ENCODE measurements around the gene WNT3A.
A peak's percentile ranks its signal among the peaks of the same experiment; 100 is the strongest.

Gene WNT3A

DNA sequence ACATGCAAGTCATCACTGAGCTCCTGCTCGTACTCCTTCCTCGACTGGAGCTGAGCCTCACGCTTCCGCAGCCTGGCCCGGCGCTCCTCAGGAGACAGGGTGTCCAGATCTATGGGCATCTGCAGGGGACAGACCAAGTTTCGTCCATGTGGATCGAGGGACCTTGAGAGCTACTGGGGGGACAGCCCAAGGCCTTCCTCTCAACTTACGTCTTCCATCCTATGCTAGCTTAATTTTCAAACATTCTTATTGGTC is 99.9 kb downstream of the WNT3A start:
- H3K9me2 ChIP-seq (replicated peaks; ENCODE audit: low read depth, low read length) = no peaks in the 10 kb centered on the region
- peaks cover 12% of the 10 kb centered on the region for H4K20me1 ChIP-seq (ENCODE audit: insufficient read depth, low read length, poor library complexity, severe bottlenecking)
- no peak overlapping the region for H3K9ac ChIP-seq (ENCODE audit: low read depth, low read length, poor library complexity, severe bottlenecking)
- H3K79me2 ChIP-seq (ENCODE audit: insufficient read depth, low read length) = peaks cover 52% of the 10 kb centered on the region
- no peaks in the 10 kb centered on the region for H3K27me3 ChIP-seq (ENCODE audit: insufficient read depth, low read length, poor library complexity, severe bottlenecking)
- no peak overlapping the region for H3K4me3 ChIP-seq (ENCODE audit: low read length, poor library complexity, severe bottlenecking)
- no peak overlapping the region for H2AFZ ChIP-seq (ENCODE audit: low read length)
- H3K4me1 ChIP-seq (ENCODE audit: insufficient read depth, low read length, poor library complexity, severe bottlenecking) = peaks cover 23% of the 10 kb centered on the region
- H3K9me3 ChIP-seq (ENCODE audit: insufficient read depth, low read depth, low read length) = no peaks in the 10 kb centered on the region
- H3K36me3 ChIP-seq (ENCODE audit: insufficient read depth, low read length) = no peaks in the 10 kb centered on the region; the same call in 1 of the 2 replicates
- no peak for TF ChIP-seq EZH2phosphoT487 (IDR thresholded peaks at IDR 0.05; ENCODE audit: borderline replicate concordance)
- H3K4me2 ChIP-seq (ENCODE audit: low read depth, low read length, poor library complexity, severe bottlenecking) = no peak overlapping the region
- no peaks in the 10 kb centered on the region for H3F3A ChIP-seq (ENCODE audit: low read depth)

DNA sequence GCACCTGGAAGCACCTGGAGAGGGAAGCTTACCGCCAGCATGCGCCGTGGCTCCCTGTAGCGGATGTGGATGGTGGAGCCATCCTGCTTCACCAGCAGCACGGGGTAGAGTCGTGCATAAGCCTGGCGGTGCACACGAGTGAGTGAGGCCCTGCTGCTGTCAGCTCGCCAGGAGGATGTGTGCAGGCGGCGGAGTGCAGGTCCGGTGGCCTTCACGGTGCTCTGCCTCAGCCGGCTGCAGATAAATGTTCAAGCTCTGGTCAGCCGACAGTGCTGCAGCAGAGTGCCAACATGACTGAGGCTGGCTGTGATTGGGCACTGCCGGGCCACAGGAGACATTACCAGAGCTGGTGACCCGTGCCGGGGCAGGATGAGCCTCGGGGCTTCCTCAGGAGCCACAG is 100.8 kb downstream of the WNT3A start:
- Histone ChIP-seq H3K9me2 (replicated peaks; ENCODE audit: low read depth, low read length) (no peaks in the 10 kb centered on the region), H4K20me1 (ENCODE audit: insufficient read depth, low read length, poor library complexity, severe bottlenecking) (peaks cover 4% of the 10 kb centered on the region), H3K9ac (ENCODE audit: low read depth, low read length, poor library complexity, severe bottlenecking) (peak overlapping the region; percentile 90), H3K4me1 (ENCODE audit: insufficient read depth, low read length, poor library complexity, severe bottlenecking) (peaks cover 23% of the 10 kb centered on the region), H3K79me2 (ENCODE audit: insufficient read depth, low read length) (peaks cover 44% of the 10 kb centered on the region), H3K9me3 (ENCODE audit: insufficient read depth, low read depth, low read length) (no peaks in the 10 kb centered on the region), H3K36me3 (ENCODE audit: insufficient read depth, low read length) (no peaks in the 10 kb centered on the region; the same call in 1 of the 2 replicates), H3K4me3 (ENCODE audit: low read length, poor library complexity, severe bottlenecking) (no peak overlapping the region), H3K27me3 (ENCODE audit: insufficient read depth, low read length, poor library complexity, severe bottlenecking) (no peaks in the 10 kb centered on the region), H2AFZ (ENCODE audit: low read length) (no peak overlapping the region), H3F3A (ENCODE audit: low read depth) (no peaks in the 10 kb centered on the region), H3K4me2 (ENCODE audit: low read depth, low read length, poor library complexity, severe bottlenecking) (peak overlapping the region; percentile 86)
- TF ChIP-seq EZH2phosphoT487 (IDR thresholded peaks at IDR 0.05; ENCODE audit: borderline replicate concordance) = no peak
- TF ChIP-seq, protein P1, sequence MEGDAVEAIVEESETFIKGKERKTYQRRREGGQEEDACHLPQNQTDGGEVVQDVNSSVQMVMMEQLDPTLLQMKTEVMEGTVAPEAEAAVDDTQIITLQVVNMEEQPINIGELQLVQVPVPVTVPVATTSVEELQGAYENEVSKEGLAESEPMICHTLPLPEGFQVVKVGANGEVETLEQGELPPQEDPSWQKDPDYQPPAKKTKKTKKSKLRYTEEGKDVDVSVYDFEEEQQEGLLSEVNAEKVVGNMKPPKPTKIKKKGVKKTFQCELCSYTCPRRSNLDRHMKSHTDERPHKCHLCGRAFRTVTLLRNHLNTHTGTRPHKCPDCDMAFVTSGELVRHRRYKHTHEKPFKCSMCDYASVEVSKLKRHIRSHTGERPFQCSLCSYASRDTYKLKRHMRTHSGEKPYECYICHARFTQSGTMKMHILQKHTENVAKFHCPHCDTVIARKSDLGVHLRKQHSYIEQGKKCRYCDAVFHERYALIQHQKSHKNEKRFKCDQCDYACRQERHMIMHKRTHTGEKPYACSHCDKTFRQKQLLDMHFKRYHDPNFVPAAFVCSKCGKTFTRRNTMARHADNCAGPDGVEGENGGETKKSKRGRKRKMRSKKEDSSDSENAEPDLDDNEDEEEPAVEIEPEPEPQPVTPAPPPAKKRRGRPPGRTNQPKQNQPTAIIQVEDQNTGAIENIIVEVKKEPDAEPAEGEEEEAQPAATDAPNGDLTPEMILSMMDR (conservative IDR thresholded peaks at IDR 0.05; ENCODE audit: low read length) = no peak

GRCh38 chr1:228108055-228108690 is 101.4 kb downstream of the WNT3A start:
- Histone ChIP-seq H3K9me2 (replicated peaks; ENCODE audit: low read depth, low read length) (no peaks in the 10 kb centered on the region), H3K36me3 (ENCODE audit: insufficient read depth, low read length) (no peaks in the 10 kb centered on the region; the same call in 1 of the 2 replicates), H3K9me3 (ENCODE audit: insufficient read depth, low read depth, low read length) (no peaks in the 10 kb centered on the region), H3K4me3 (ENCODE audit: low read length, poor library complexity, severe bottlenecking) (peak overlapping the region; percentile 94), H3F3A (ENCODE audit: low read depth) (no peaks in the 10 kb centered on the region), H3K4me1 (ENCODE audit: insufficient read depth, low read length, poor library complexity, severe bottlenecking) (peaks cover 23% of the 10 kb centered on the region), H3K27me3 (ENCODE audit: insufficient read depth, low read length, poor library complexity, severe bottlenecking) (no peaks in the 10 kb centered on the region), H4K20me1 (ENCODE audit: insufficient read depth, low read length, poor library complexity, severe bottlenecking) (peaks cover 4% of the 10 kb centered on the region), H2AFZ (ENCODE audit: low read length) (no peak overlapping the region), H3K4me2 (ENCODE audit: low read depth, low read length, poor library complexity, severe bottlenecking) (peak overlapping the region; percentile 86), H3K79me2 (ENCODE audit: insufficient read depth, low read length) (peaks cover 39% of the 10 kb centered on the region), H3K9ac (ENCODE audit: low read depth, low read length, poor library complexity, severe bottlenecking) (peak overlapping the region; percentile 90)
- TF ChIP-seq EZH2phosphoT487 (IDR thresholded peaks at IDR 0.05; ENCODE audit: borderline replicate concordance) = no peak
- TF ChIP-seq, protein P1 (conservative IDR thresholded peaks at IDR 0.05; ENCODE audit: low read length) = no peak

- Histone ChIP-seq H3K27me3 (ENCODE audit: insufficient read depth, low read length, poor library complexity, severe bottlenecking) (no peaks in the 10 kb centered on the region), H3K4me3 (ENCODE audit: low read length, poor library complexity, severe bottlenecking) (peak overlapping the region; percentile 94), H3K4me2 (ENCODE audit: low read depth, low read length, poor library complexity, severe bottlenecking) (peak overlapping the region; percentile 86), H4K20me1 (ENCODE audit: insufficient read depth, low read length, poor library complexity, severe bottlenecking) (peaks cover 4% of the 10 kb centered on the region), H3F3A (ENCODE audit: low read depth) (no peaks in the 10 kb centered on the region), H3K9me2 (replicated peaks; ENCODE audit: low read depth, low read length) (no peaks in the 10 kb centered on the region), H3K9ac (ENCODE audit: low read depth, low read length, poor library complexity, severe bottlenecking) (peak overlapping the region; percentile 90), H2AFZ (ENCODE audit: low read length) (peak overlapping the region; percentile 73), H3K9me3 (ENCODE audit: insufficient read depth, low read depth, low read length) (no peaks in the 10 kb centered on the region), H3K4me1 (ENCODE audit: insufficient read depth, low read length, poor library complexity, severe bottlenecking) (peaks cover 22% of the 10 kb centered on the region), H3K79me2 (ENCODE audit: insufficient read depth, low read length) (peaks cover 35% of the 10 kb centered on the region), H3K36me3 (ENCODE audit: insufficient read depth, low read length) (no peaks in the 10 kb centered on the region; the same call in 1 of the 2 replicates)
- no peak for TF ChIP-seq EZH2phosphoT487 (IDR thresholded peaks at IDR 0.05; ENCODE audit: borderline replicate concordance)
- TF ChIP-seq, protein P1 (conservative IDR thresholded peaks at IDR 0.05; ENCODE audit: low read length) = no peak
Observed at GRCh38 chr1:228108742-228109072, 101.9 kb downstream of the WNT3A start.

Data from Loucy (cell line).